Cardiac muscle cell (in vitro differentiated cells and primary cell): ENCODE results near the gene ST6GALNAC3. TPM values are rescaled to one million over a fixed set of nuclear protein-coding genes. Genes with fewer than 3 reads are reported as not detected.

Experiments
- DNase-seq, 2 donors: peaks; one replicate each; pipeline versions ENCODE4 v3.0.0 to v3.0.0-alpha.2; 2010 to 2017; ENCODE audit warnings: low read depth in 1 of 2, low spot score in 1 of 2
- H3K27ac ChIP-seq: fragments of 200-600 bp; sonication (generic); 2 replicates; pipeline ENCODE4 v1.5.1; 2016
- H3K27me3 ChIP-seq: fragments of 200-600 bp; sonication (generic); 2 replicates; pipeline ENCODE4 v1.6.0; 2016; ENCODE audit warnings: control low read depth
- H3K36me3 ChIP-seq: fragments of 200-600 bp; sonication (generic); 2 replicates; pipeline ENCODE4 v1.5.1; 2016; ENCODE audit warnings: control low read depth
- H3K4me1 ChIP-seq: fragments of 200-600 bp; sonication (generic); 2 replicates; pipeline ENCODE4 v1.8.1; 2017; ENCODE audit warnings: low read depth, mild to moderate bottlenecking, mixed run types
- H3K4me3 ChIP-seq: fragments of 200-600 bp; sonication (generic); 2 replicates; pipeline ENCODE4 v1.5.1; 2016; ENCODE audit warnings: mild to moderate bottlenecking
- H3K9me3 ChIP-seq: fragments of 200-600 bp; sonication (generic); 2 replicates; pipeline ENCODE4 v1.5.1; 2017; ENCODE audit warnings: low read depth, mild to moderate bottlenecking, control low read depth
- polyA plus RNA-seq: library from polyadenylated mRNA; unstranded; fragments of >200 nt; fragmentation: Nextera tagmentation; extraction: Ambion mirVana; gene quantifications from 2 replicates; pipeline ENCODE4 v1.2.1, GENCODE V29; 2016
- total RNA-seq: library from RNA; depleted of rRNA; stranded (reverse); fragments of >200 nt; gene quantifications from 2 replicates; pipeline ENCODE4 v1.2.3, GENCODE V29; 2016
- TF ChIP-seq, protein P1 (sequence below): IDR thresholded peaks from 2 replicates; pipeline ENCODE4 v1.5.1; 2012; ENCODE audit warnings: low read depth, mild to moderate bottlenecking, low read length

ST6GALNAC3 gene
- total and polyA plus RNA-seq, 2 experiments from 2014 or later = 10.4 to 14.8 TPM

- no peaks in the 10 kb centered on the region for H3K9me3 ChIP-seq
- H3K36me3 ChIP-seq = no peaks in the 10 kb centered on the region
- no peaks in the 10 kb centered on the region for H3K27me3 ChIP-seq
- DNase-seq = peak in 1 of 2 donors; percentile 50
- H3K27ac ChIP-seq = no peak overlapping the region
- H3K4me3 ChIP-seq = no peak overlapping the region
- H3K4me1 ChIP-seq = peaks cover 10% of the 10 kb centered on the region
- TF ChIP-seq, protein P1, sequence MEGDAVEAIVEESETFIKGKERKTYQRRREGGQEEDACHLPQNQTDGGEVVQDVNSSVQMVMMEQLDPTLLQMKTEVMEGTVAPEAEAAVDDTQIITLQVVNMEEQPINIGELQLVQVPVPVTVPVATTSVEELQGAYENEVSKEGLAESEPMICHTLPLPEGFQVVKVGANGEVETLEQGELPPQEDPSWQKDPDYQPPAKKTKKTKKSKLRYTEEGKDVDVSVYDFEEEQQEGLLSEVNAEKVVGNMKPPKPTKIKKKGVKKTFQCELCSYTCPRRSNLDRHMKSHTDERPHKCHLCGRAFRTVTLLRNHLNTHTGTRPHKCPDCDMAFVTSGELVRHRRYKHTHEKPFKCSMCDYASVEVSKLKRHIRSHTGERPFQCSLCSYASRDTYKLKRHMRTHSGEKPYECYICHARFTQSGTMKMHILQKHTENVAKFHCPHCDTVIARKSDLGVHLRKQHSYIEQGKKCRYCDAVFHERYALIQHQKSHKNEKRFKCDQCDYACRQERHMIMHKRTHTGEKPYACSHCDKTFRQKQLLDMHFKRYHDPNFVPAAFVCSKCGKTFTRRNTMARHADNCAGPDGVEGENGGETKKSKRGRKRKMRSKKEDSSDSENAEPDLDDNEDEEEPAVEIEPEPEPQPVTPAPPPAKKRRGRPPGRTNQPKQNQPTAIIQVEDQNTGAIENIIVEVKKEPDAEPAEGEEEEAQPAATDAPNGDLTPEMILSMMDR = no peak
These were observed 307.0 kb downstream of the ST6GALNAC3 start for GRCh38 chr1:76381450-76382097.

GRCh38 chr1:76388261-76388660 is 313.7 kb downstream of the ST6GALNAC3 start:
- no peaks in the 10 kb centered on the region for H3K27me3 ChIP-seq
- no peaks in the 10 kb centered on the region for H3K9me3 ChIP-seq
- H3K27ac ChIP-seq = no peak overlapping the region
- DNase-seq = no peak
- no peak overlapping the region for H3K4me3 ChIP-seq
- no peaks in the 10 kb centered on the region for H3K36me3 ChIP-seq
- TF ChIP-seq, protein P1 = no peak
- peaks cover 11% of the 10 kb centered on the region for H3K4me1 ChIP-seq

GRCh38 chr1:76390456-76390855 is 315.9 kb downstream of the ST6GALNAC3 start:
- no peak for DNase-seq
- H3K4me1 ChIP-seq = peaks cover 11% of the 10 kb centered on the region
- TF ChIP-seq, protein P1 = no peak
- H3K27me3 ChIP-seq = no peaks in the 10 kb centered on the region
- H3K36me3 ChIP-seq = no peaks in the 10 kb centered on the region
- no peak overlapping the region for H3K27ac ChIP-seq
- H3K4me3 ChIP-seq = no peak overlapping the region
- no peaks in the 10 kb centered on the region for H3K9me3 ChIP-seq

DNA sequence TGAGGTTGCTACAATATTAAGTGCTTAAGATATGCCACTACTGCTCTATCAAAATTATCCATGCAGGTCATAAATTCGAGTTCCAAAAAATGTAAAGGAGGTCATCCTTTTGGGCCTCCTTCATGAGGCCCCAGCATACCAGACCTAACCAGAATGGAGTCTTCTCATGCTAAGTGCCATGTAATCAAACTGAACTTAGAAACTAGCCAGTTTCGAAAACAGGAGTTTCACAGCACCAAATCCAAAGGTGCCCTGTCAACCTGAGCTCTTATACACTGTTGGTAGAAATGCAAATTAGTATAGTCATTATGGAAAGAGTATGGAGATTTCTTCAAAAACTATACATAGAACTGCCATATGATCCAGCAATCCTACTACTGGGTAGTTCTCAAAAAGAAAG is 320.5 kb downstream of the ST6GALNAC3 start:
- Histone ChIP-seq H3K27me3 (no peaks in the 10 kb centered on the region), H3K4me1 (no peaks in the 10 kb centered on the region), H3K27ac (no peak overlapping the region), H3K4me3 (no peak overlapping the region), H3K36me3 (no peaks in the 10 kb centered on the region), H3K9me3 (no peaks in the 10 kb centered on the region)
- TF ChIP-seq, protein P1 = no peak
- DNase-seq = no peak

GRCh38 chr1:76402128-76402527 is 327.6 kb downstream of the ST6GALNAC3 start:
- DNase-seq = no peak
- Histone ChIP-seq H3K9me3 (no peaks in the 10 kb centered on the region), H3K27ac (no peak overlapping the region), H3K36me3 (no peaks in the 10 kb centered on the region), H3K27me3 (no peaks in the 10 kb centered on the region), H3K4me1 (no peaks in the 10 kb centered on the region), H3K4me3 (no peak overlapping the region)
- TF ChIP-seq, protein P1 = no peak
